K562 (cell line): ENCODE results near the gene RTN4. TPM values are rescaled to one million over a fixed set of nuclear protein-coding genes. Genes with fewer than 3 reads are reported as not detected.
A peak's percentile ranks its signal among the peaks of the same experiment; 100 is the strongest.

ENCODE experiments used
- ATAC-seq: fragments of 200-7000 bp; cut with Tn5 transposase; 3 replicates; pipeline ENCODE4 v1.9.1; 2020; ENCODE audit warnings: moderate library complexity
- BruUV-seq: library from RNA; stranded (reverse); fragments of 400-500 nt; replicated peaks from 2 replicates; lab custom pipeline; 2021; lab: Mats Ljungman, UMichigan
- CTCF ChIA-PET: fragments of 300-600 bp; formaldehyde crosslinking; extraction: SDS; loops from one replicate; lab custom pipeline; 2021; ENCODE audit warnings: low intra/inter-chr PET ratio; lab: Yijun Ruan, JAX
- POLR2A ChIA-PET: fragments of 300-600, 350-650 bp; sonication (Branson Sonifier 250); formaldehyde crosslinking; extraction: SDS; loops from one replicate; lab custom pipeline; 2021; ENCODE audit warnings: antibody characterized with exemption, inconsistent platforms; lab: Yijun Ruan, JAX
- DNase-seq, 4 experiments: peaks; one replicate each; pipeline versions ENCODE4 v3.0.0 to v3.0.0-alpha.2; 2011 to 2018; ENCODE audit warnings: low spot score in 3 of 4, mixed read lengths in 3 of 4; ENCODE audit errors: extremely low read depth in 1 of 4
- FAIRE-seq: peaks from 2 replicates; lab custom pipeline; 2011; peaks lifted over from hg19 to GRCh38; lab: Jason Lieb, UNC
- H2AFZ ChIP-seq: 2 replicates; pipeline ENCODE4 v1.6.0; 2011; ENCODE audit warnings: low read depth, low read length, control low read depth, inconsistent platforms
- H3K27ac ChIP-seq: fragments of 200-600 bp; 3 replicates; pipeline ENCODE4 v1.8.0; 2011; ENCODE audit warnings: low read depth, mild to moderate bottlenecking, control low read depth, inconsistent platforms, low read length, moderate library complexity, mixed read lengths; ENCODE audit errors: extremely low read depth
- H3K27me3 ChIP-seq, 2 experiments: fragments of 300-600 bp in 1 of 2; 2 replicates in 1 of 2; 3 replicates in 1 of 2; pipeline versions ENCODE4 v1.6.0 to v1.8.0; 2011; ENCODE audit warnings: inconsistent platforms in 2 of 2, low read length in 2 of 2, mild to moderate bottlenecking in 1 of 2, mixed read lengths in 1 of 2, moderate library complexity in 1 of 2; ENCODE audit not compliant: control insufficient read depth in 2 of 2, insufficient read depth in 2 of 2
- H3K36me3 ChIP-seq: fragments of 300-600 bp; 3 replicates; pipeline ENCODE4 v1.8.0; 2011; ENCODE audit warnings: mild to moderate bottlenecking, low read length, inconsistent platforms; ENCODE audit not compliant: control insufficient read depth, insufficient read depth
- H3K4me1 ChIP-seq, 2 experiments: fragments of 200-600 bp in 1 of 2; replicated peaks in 1 of 2; 2 replicates in 1 of 2; 3 replicates in 1 of 2; pipeline versions ENCODE4 v1.5.1 to v1.8.0; 2011; ENCODE audit warnings: inconsistent platforms in 2 of 2, low read length in 2 of 2, mild to moderate bottlenecking in 1 of 2, mixed read lengths in 1 of 2, moderate library complexity in 1 of 2; ENCODE audit not compliant: control insufficient read depth in 2 of 2, insufficient read depth in 2 of 2
- H3K4me2 ChIP-seq: 2 replicates; pipeline ENCODE4 v1.6.1; 2011; ENCODE audit warnings: low read length, control low read depth, inconsistent platforms, mixed read lengths; ENCODE audit not compliant: insufficient read depth
- H3K4me3 ChIP-seq: fragments of 200-600 bp; sonication (generic), shearing (Covaris generic); 2 replicates; pipeline ENCODE4 v1.5.1; 2016; ENCODE audit warnings: control low read depth, inconsistent platforms
- H3K79me2 ChIP-seq: fragments of 200-600 bp; 3 replicates; pipeline ENCODE4 v1.8.0; 2011; ENCODE audit warnings: low read length, inconsistent platforms; ENCODE audit not compliant: control insufficient read depth, insufficient read depth
- H3K9ac ChIP-seq, 2 experiments: 2 replicates each; pipeline versions ENCODE4 v1.6.0 to v1.6.1; 2011; ENCODE audit warnings: low read depth in 2 of 2, low read length in 2 of 2, control low read depth in 1 of 2, inconsistent platforms in 1 of 2, mild to moderate bottlenecking in 1 of 2, mixed read lengths in 1 of 2; ENCODE audit not compliant: insufficient read depth in 1 of 2
- H3K9me1 ChIP-seq: one replicate; pipeline ENCODE4 v1.6.0; 2011; ENCODE audit warnings: inconsistent platforms, mild to moderate bottlenecking, low read length, moderate library complexity; ENCODE audit not compliant: control insufficient read depth, insufficient read depth
- H3K9me3 ChIP-seq: replicated peaks from 2 replicates; pipeline ENCODE4 v1.5.1; 2011; ENCODE audit warnings: low read depth, low read length, inconsistent platforms; ENCODE audit not compliant: control insufficient read depth, insufficient read depth
- H4K20me1 ChIP-seq: replicated peaks from 2 replicates; pipeline ENCODE4 v1.6.1; 2011; ENCODE audit warnings: low read length, inconsistent platforms, mixed read lengths; ENCODE audit not compliant: control insufficient read depth, insufficient read depth
- ERF ChIP-seq: fragments of 450-650 bp; formaldehyde crosslinking; IDR thresholded peaks from 2 replicates; pipeline ENCODE4 v1.4.0; 2020; ENCODE audit warnings: mild to moderate bottlenecking, mixed read lengths
- IRF2 ChIP-seq: sonication (generic); formaldehyde crosslinking; IDR thresholded peaks from 2 replicates; pipeline ENCODE4 v1.8.1; 2022; ENCODE audit warnings: mild to moderate bottlenecking, missing genetic modification reagents
- KDM1A ChIP-seq, 2 experiments: fragments of 450-650 bp; IDR thresholded peaks; 2 replicates each; pipeline ENCODE4 v1.6.1; 2016; ENCODE audit warnings: mild to moderate bottlenecking in 2 of 2
- RAD51 ChIP-seq: fragments of 450-650 bp; IDR thresholded peaks from 2 replicates; pipeline ENCODE4 v1.7.1; 2016; ENCODE audit warnings: low read depth, mild to moderate bottlenecking, borderline replicate concordance
- RBM22 ChIP-seq: fragments of 200-400 bp; formaldehyde crosslinking; IDR thresholded peaks from 2 replicates; pipeline ENCODE4 v1.6.1; 2018; ENCODE audit warnings: low read length, low read depth; ENCODE audit not compliant: poor library complexity, severe bottlenecking
- ZNF717 ChIP-seq: fragments of 250-450 bp; sonication (Bioruptor Pico); IDR thresholded peaks from 2 replicates; pipeline ENCODE4 v1.5.0; 2021
- WGBS: fragments of 100-300 bp; shearing (Covaris generic); methylation state at CpG from one replicate; pipeline ENCODE4 v1.1.6; 2016; ENCODE audit warnings: low coverage, mixed read lengths; ENCODE audit not compliant: insufficient coverage; ENCODE audit errors: missing lambda C conversion rate; 5-methylcytosine and 5-hydroxymethylcytosine counted together
- in situ Hi-C: fragments of 300-500 bp; cut with MboI; formaldehyde crosslinking; loops from 4 replicates; pipeline ENCODE4 v1.15.0; 2018; ENCODE audit warnings: inconsistent platforms, mixed read lengths
- intact Hi-C: fragments of 100-400 bp; cut with micrococcal nuclease; formaldehyde crosslinking; loops from 2 replicates; pipeline ENCODE4 v1.14.2; 2022
- polyA plus RNA-seq, 8 experiments: library from polyadenylated mRNA; depleted of rRNA in 4 of 8; stranded (reverse) in 5 of 8; unstranded in 3 of 8; fragments of >200 nt; fragmentation: Nextera tagmentation in 2 of 8; fragmentation: Illumina TruSeq in 1 of 8; extraction: Ambion mirVana in 2 of 8; extraction: Trizol in 1 of 8; gene quantifications; 2 replicates each; pipeline versions ENCODE4 v1.2.1 to v1.2.3, GENCODE V29; 2011 to 2014; ENCODE audit warnings: inconsistent platforms in 1 of 8, missing spikeins in 1 of 8
- total RNA-seq, 7 experiments: library from RNA; depleted of rRNA in 6 of 7; stranded (reverse); fragments of >200 nt in 6 of 7; fragmentation: Illumina TruSeq in 2 of 7; extraction: Trizol in 2 of 7; gene quantifications; 2 replicates each; pipeline versions ENCODE4 v1.2.1 to v1.2.3, GENCODE V29; 2011 to 2021; ENCODE audit warnings: low replicate concordance in 1 of 7
- TF ChIP-seq, protein P1 (sequence below), 2 experiments: fragments of 450-650 bp in 1 of 2; IDR thresholded peaks; 2 replicates each; pipeline ENCODE4 v1.6.1; 2011 to 2017; ENCODE audit warnings: low read depth in 2 of 2, antibody characterized with exemption in 1 of 2, borderline replicate concordance in 1 of 2, low read length in 1 of 2, mild to moderate bottlenecking in 1 of 2, mixed read lengths in 1 of 2; ENCODE audit not compliant: control insufficient read depth in 1 of 2

The RTN4 gene
- total and polyA plus RNA-seq, 9 of the 15 experiments (the other 6 are each of a cell fraction or from before 2014, with no cell fraction given), result 73.0 to 248 (median 116) TPM

DNA sequence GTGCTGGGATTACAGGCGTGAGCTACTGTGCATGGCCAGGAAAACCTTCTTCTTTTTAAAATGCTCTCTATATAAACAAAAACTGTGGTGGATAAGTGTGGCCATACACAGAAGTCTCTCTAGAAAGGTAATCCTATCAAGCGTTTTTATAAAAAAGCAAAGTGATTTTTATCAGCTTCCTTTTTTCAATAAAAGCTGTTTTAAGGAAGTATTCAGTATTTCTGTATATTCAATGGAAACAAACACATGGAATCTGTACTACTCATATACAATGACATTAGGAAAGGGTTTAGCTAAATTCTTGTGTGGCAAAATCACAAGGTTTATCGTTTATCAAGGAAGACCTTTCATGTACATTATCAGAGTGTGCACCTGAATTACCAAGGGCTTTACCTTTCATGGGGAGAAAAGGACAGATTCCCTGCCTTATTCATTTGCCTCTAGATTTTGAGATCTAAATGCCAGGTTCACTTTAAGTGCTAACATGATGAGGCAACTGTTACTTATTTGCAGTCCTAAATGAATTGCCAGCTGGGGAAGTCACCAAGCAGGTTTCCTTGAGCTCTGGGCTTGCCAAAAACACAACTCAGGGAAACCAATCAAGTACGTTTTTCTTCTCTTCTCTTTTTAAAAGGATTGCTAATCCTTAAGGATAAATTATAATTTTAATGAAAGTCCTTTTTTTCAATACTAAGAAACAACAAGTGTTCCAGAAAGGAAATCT, 70.8 kb downstream of the RTN4 start (continued):
- no peak for TF ChIP-seq ZNF717 (CRISPR knock-in tag)
- no peak for TF ChIP-seq RAD51
- no peak for TF ChIP-seq KDM1A (IDR thresholded peaks at IDR 0.05)
- TF ChIP-seq, protein P1, sequence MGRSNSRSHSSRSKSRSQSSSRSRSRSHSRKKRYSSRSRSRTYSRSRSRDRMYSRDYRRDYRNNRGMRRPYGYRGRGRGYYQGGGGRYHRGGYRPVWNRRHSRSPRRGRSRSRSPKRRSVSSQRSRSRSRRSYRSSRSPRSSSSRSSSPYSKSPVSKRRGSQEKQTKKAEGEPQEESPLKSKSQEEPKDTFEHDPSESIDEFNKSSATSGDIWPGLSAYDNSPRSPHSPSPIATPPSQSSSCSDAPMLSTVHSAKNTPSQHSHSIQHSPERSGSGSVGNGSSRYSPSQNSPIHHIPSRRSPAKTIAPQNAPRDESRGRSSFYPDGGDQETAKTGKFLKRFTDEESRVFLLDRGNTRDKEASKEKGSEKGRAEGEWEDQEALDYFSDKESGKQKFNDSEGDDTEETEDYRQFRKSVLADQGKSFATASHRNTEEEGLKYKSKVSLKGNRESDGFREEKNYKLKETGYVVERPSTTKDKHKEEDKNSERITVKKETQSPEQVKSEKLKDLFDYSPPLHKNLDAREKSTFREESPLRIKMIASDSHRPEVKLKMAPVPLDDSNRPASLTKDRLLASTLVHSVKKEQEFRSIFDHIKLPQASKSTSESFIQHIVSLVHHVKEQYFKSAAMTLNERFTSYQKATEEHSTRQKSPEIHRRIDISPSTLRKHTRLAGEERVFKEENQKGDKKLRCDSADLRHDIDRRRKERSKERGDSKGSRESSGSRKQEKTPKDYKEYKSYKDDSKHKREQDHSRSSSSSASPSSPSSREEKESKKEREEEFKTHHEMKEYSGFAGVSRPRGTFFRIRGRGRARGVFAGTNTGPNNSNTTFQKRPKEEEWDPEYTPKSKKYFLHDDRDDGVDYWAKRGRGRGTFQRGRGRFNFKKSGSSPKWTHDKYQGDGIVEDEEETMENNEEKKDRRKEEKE (IDR thresholded peaks at IDR 0.05; ENCODE audit: borderline replicate concordance in 1 of 2, control insufficient read depth in 1 of 2, low read depth in 2 of 2, low read length in 1 of 2), result no peak
- TF ChIP-seq ERF, result no peak

DNA sequence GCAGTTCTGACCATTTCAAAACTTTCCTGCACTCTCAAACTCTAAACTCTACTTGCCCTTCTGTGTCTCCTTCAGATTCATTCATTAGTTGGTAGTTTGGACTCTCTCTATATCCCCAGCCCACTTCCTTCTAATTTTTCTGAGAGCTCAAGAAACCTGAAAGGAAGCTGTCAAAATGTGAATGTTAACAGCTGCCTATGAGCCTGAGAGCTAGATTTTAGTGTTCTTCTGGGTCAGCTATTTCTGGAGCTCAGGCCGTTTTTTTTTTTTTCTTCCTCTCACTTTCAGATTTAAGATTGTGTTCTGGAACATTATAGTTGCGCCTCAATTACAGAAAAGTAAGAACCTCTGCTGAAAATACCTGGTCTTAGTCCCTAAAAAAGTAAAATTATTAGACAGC, 73.1 kb downstream of the RTN4 start:
- intact Hi-C loops, result no loop called here

More for the DNA sequence above, 73.1 kb downstream of the RTN4 start:
- H4K20me1 ChIP-seq, result peaks cover 9% of the 10 kb centered on the region; the same call in 1 of the 2 replicates
- no peaks in the 10 kb centered on the region for H3K9me3 ChIP-seq
- TF ChIP-seq RBM22 (peak; percentile 67), IRF2 (no peak)
- DNase-seq (no peak), ATAC-seq (no peak), FAIRE-seq (no peak)
- H3K27me3 ChIP-seq, result no peaks in the 10 kb centered on the region
- no peak overlapping the region for H3K27ac ChIP-seq
- CTCF ChIA-PET, result no interaction called here
- BruUV-seq, result no TSS peak
- H3K4me3 ChIP-seq, result no peak overlapping the region
- in situ Hi-C loops, result no loop called here
- H3K36me3 ChIP-seq, result peaks cover 79% of the 10 kb centered on the region
- POLR2A ChIA-PET, result interaction anchor here (0.9 to 1.2 kb wide), 3 partner anchors 10 to 47 kb away, joined by 3 to 4 read pairs (median 4); no protein-coding TSS in a partner anchor
- H3K4me1 ChIP-seq, result no peaks in the 10 kb centered on the region
- 78% methylated on average over 1 of the region's 2 CpGs for WGBS
- no peak overlapping the region for H2AFZ ChIP-seq
- no peak overlapping the region for H3K4me2 ChIP-seq
- H3K9me1 ChIP-seq, result no peaks in the 10 kb centered on the region
- H3K79me2 ChIP-seq, result peaks cover 72% of the 10 kb centered on the region
- H3K9ac ChIP-seq, result no peak overlapping the region
